ENCODE data around the gene TTC1.

Gene TTC1

DNA sequence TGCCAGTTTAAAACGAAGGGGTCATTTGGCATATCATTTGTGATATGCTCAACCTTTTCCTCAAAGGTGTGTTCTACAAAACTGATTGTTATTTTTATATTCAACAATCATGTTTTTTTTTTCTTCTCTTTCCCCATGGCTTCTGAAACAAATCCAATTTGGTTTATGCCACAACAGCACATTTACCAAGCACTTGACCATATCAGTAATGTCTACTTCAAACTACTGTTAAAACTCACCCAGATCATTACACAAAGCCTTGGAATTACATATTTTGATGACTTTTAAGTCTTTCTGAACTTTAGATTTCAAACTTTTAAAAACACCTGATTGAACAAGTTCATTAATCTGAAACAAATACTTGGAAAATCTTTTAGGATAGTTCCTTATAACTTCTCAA lies 81.1 kb downstream of the TTC1 start:
- DNase-seq: no peak

DNA sequence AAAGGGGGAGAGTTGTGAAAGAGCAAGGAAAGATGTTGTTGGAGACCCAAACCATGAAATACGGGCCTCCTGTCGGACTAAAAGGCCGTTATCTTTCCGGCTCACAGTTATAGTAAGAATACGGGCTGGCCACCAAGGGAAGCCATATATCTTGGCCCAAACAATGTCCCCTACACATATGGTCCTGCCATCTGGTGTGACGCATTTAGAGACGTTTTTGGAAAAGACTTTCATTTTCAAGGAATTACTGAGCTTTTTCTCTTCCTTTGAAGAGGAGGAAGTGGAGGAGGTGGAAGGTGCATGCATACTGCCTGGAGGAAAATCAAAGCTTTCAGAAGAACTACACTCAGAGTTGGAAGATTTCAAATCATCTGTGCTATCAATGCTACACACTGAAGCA lies 83.6 kb downstream of the TTC1 start:
- DNase-seq: no peak

DNA sequence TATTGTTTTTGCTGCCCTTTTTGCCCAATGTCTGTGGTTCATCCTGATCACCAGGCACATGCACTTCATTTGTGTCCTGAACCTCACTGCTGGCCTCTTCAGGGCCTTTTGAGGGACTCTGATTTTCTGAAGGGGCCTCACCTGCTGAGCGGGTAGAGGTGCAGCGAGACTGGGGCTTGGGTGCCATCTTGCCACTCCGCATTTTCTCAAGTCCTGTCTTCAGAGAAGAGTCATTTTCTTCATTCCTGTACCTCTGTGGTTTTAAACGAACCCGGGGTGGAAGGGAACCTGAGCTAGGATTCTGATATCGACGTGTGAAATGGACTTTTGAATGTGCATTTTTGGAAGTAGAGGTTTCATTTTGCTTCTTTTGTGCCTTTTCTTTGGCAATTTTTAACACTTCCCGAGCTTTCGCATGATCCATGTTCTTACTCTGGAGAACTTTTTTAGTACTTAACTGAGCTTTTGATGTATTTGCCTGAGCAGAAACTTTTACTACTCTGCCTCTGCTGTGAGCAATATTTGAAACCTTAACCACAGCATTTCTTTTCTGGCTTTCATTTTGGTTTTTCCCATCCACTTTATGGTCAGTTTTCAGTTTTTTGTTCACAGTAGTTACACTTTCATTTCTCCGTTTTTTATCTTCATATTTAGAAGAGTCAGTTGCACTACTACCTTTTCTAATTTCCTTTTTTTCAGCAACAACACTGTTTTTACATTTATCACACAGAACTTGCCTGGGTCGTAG lies 84.2 kb downstream of the TTC1 start:
- DNase-seq: no peak

DNA sequence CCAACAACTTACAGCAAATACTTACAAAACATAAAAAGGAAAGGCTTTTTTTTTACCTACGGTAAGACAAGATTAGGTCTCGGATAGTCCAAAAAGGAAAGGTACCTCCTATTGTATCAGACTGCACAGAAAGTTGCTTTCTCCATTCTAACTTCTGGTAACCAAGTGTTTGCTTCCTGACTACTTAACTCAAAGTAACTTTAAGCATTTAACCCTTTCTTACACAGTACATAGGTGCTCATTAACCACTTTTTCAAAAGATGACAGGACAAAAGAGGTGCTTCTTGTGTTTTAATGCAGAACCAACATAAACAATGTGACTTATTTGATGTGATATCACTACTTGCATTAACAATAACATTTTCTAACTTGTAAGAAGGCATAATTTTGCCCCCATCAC lies 87.2 kb downstream of the TTC1 start:
- DNase-seq: no peak

DNA sequence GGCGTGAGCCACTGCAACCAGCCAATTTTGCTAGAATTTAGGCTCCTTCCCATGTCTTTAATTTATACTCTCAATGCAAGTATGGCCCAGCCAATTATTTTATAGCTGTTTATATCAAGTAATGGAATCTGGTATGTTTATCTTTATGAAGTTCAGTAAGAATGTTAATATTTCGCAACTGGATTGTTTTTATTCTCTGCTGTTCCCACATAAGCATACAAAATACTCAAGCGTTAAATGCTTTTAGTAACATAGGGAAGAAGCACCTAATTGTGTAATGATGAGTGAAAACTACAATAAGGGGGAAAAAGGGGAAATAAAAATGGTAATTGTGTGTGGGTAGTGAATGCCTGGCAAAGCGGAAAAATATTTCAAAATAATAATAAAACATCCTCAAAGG lies 89.1 kb downstream of the TTC1 start:
- DNase-seq: no peak

DNA sequence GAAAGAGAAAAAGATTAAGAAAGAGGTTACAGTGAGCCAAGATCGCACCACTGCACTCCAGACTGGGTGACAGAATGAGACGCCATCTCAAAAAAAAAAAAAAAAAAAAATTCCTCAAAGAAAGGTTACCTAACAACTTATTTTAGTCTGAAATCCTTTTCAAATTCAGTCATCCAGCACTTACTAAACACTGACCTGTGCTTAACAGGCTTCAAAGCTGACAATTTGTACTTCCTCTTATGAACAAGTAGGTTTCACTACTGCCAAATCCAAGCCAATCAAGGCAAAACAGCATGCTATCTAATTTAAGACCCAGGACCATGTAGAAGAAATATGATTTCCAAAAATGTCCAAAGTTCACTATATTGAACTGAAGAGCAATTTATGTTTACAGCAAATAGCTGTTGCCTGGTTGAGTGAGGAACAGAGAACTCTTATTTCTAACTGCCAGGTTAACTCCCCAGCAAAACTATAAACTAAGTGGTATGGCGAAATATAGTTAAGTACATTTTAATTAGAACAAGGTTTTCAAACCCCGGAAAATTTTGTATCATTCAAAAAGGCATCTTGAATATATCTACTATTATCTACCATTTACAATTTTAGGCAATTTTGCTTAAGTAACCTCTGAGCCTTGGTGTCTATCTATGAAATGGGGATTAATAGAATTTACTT lies 96.9 kb downstream of the TTC1 start:
- DNase-seq: no peak

DNA sequence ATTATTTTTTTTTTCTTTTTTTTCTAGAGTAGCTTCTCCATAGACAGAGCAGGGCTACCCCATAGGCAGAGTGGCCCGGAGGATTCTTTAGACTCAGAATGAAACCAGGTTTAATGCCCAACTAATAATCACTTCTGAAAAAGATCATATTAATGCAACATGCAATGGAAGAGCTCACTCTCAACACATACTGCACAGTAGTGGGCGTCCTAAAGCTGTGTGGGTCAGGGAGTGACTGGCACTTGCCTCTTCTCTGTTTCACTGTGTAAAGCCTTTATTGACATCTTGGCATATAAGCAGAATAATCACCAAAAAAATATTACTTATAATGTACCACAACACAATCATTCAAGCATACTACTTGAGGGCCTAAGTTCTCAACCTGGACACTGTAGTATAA lies 99.2 kb downstream of the TTC1 start:
- no peak for DNase-seq

Data from islet precursor cell (in vitro differentiated cells).